Ovary (tissue), 9 donors: ENCODE results near the gene LTB4R2. TPM values are rescaled to one million over a fixed set of nuclear protein-coding genes. Genes with fewer than 3 reads are reported as not detected.

Experiments used
- DNase-seq, 5 donors: peaks; one replicate each; pipeline ENCODE4 v3.0.0-alpha.2; 2019 to 2020
- H3K27ac ChIP-seq, 2 donors: fragments of 200-600 bp; one replicate each; pipeline versions ENCODE4 v1.5.1 to v1.8.0; 2019 to 2022
- H3K27me3 ChIP-seq: fragments of 200-600 bp; one replicate; pipeline ENCODE4 v1.8.0; 2022
- H3K36me3 ChIP-seq: fragments of 200-600 bp; sonication (generic); one replicate; pipeline ENCODE4 v1.5.1; 2019
- H3K4me1 ChIP-seq: one replicate; pipeline ENCODE4 v1.8.1; 2013; ENCODE audit warnings: mild to moderate bottlenecking, moderate library complexity; ENCODE audit not compliant: insufficient read depth
- H3K4me3 ChIP-seq: fragments of 200-600 bp; sonication (generic); one replicate; pipeline ENCODE4 v1.5.1; 2017
- H3K9me3 ChIP-seq, 2 donors: fragments of 200-600 bp in 1 of 2; sonication (generic) in 1 of 2; one replicate each; pipeline versions ENCODE4 v1.5.1 to v1.8.1; 2013 to 2019; ENCODE audit warnings: mild to moderate bottlenecking in 1 of 2, moderate library complexity in 1 of 2
- EP300 ChIP-seq: sonication (generic); formaldehyde crosslinking; IDR thresholded peaks from one replicate; pipeline ENCODE4 v1.6.1; 2017; ENCODE audit warnings: antibody characterized with exemption
- POLR2A ChIP-seq: fragments of 450-650 bp; IDR thresholded peaks from one replicate; pipeline ENCODE4 v1.6.1; 2017; ENCODE audit warnings: antibody characterized with exemption, mild to moderate bottlenecking, moderate library complexity
- WGBS, 3 donors: extraction: QIAGEN DNeasy Blood & Tissue Kit in 1 of 3; methylation state at CpG; one replicate each; pipeline versions ENCODE4 v1.1.5 to v1.1.7; 2013 to 2017; 5-methylcytosine and 5-hydroxymethylcytosine counted together
- intact Hi-C, 4 donors: fragments of 100-400 bp; cut with DNase I; formaldehyde crosslinking; loops; one replicate each; pipeline versions ENCODE4 v1.11.0 to v1.15.1; 2022 to 2023
- polyA plus RNA-seq, 2 donors: library from polyadenylated mRNA; stranded (reverse); fragments of 200-250 nt in 1 of 2; fragments of 350-450 nt in 1 of 2; fragmentation: Illumina TruSeq in 1 of 2; extraction: RNeasy Lipid Tissue Mini Kit (QIAGEN cat#74804) in 1 of 2; gene quantifications; one replicate each; pipeline ENCODE4 v1.2.3, GENCODE V29; 2013 to 2014
- total RNA-seq, 7 donors: library from RNA; depleted of rRNA in 2 of 7; stranded (reverse); fragments of >200 nt in 2 of 7; fragmentation: NEBNext Ultra II Directional in 3 of 7; extraction: Animal tissue kit (Norgen Biotek cat#: 25700) in 3 of 7; gene quantifications; one replicate each; pipeline versions ENCODE4 v1.1.0 to v1.2.4, GENCODE V29; 2016 to 2023
- TF ChIP-seq, protein P1 (sequence below), 3 donors: fragments of 450-650 bp in 2 of 3; fragments of 200-600 bp in 1 of 3; IDR thresholded peaks; one replicate each; pipeline versions ENCODE4 v1.5.1 to v1.8.0; 2016 to 2022; ENCODE audit warnings: antibody characterized with exemption in 3 of 3, mild to moderate bottlenecking in 1 of 3
- donor health status: DM: no; HTN: no; CAD: no; lungs with moderate emphysema.
- donor health status: DM: no; HTN: no; CAD: no.
- donor health status: Bipolar disorder and iron deficiency.
- donor health status: DM: yes; HTN: yes; CAD: no.
- donor health status: DM: no; HTN: no; CAD: no.
- donor health status: DM: yes; HTN: yes; CAD: no.

Gene LTB4R2
- total and polyA plus RNA-seq, 9 donors: 0.85 to 10.1 (median 5.0) TPM

- no peaks in the 10 kb centered on the region for H3K36me3 ChIP-seq
Observed at GRCh38 chr14:24307156-24307574, 2.8 kb upstream of the LTB4R2 start.

DNA sequence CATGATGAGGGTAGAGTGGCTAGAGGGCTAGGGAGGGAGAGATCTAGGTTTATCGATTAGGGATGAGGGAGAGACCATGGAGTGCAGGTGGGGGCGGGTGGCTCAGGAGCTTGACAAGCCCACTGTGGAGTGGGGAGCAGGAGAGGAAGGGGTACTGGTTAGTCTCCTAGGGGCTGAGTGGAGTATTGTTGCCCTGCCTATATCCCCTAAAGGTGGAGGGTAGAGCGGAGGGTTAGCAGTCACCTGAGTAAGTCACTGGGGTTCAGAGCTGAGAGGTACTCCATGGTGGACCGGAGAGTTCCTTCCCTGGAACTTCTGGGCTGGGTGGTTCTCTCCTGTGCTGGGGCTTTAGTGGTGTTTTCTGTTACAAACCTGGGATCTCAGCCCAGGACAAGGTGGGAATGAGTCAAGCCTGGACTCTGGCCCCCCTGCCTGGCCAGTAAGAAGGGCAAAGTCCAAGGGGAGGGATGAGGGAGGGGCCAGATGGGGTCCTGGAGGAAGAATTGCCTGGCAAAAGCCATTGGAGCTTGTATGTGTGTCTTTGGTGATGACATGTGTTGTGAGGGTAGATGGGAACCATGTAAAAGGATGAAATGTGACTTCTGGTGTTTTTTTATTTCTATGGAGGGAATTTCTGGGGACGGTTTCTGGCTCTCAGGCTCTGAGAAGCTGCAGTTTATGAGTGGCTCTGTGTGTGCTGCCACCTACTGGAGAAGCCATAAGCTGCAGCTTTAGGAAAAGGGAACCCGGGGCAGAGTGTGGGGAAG lies 2.2 kb upstream of the LTB4R2 start, which contains the start of gene CIDEB:
TSS of gene CIDEB (minus strand) at position 403 of the 767 bp plus-strand sequence. CDS start at position 284, 119 bp downstream.
- intact Hi-C loops: loop anchor here in 1 of 4 donors (5.0 kb wide), 1 partner anchor 65 kb away; the partner anchor contains the start of gene TINF2
- peak; percentile 47 to 67 (median 62) for DNase-seq
- H3K27ac ChIP-seq: no peak within 1 kb of the TSS
- no peaks in the 10 kb centered on the region for H3K36me3 ChIP-seq
- H3K4me3 ChIP-seq: no peak within 1 kb of the TSS
- no peak for TF ChIP-seq POLR2A
- TF ChIP-seq, protein P1, sequence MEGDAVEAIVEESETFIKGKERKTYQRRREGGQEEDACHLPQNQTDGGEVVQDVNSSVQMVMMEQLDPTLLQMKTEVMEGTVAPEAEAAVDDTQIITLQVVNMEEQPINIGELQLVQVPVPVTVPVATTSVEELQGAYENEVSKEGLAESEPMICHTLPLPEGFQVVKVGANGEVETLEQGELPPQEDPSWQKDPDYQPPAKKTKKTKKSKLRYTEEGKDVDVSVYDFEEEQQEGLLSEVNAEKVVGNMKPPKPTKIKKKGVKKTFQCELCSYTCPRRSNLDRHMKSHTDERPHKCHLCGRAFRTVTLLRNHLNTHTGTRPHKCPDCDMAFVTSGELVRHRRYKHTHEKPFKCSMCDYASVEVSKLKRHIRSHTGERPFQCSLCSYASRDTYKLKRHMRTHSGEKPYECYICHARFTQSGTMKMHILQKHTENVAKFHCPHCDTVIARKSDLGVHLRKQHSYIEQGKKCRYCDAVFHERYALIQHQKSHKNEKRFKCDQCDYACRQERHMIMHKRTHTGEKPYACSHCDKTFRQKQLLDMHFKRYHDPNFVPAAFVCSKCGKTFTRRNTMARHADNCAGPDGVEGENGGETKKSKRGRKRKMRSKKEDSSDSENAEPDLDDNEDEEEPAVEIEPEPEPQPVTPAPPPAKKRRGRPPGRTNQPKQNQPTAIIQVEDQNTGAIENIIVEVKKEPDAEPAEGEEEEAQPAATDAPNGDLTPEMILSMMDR (IDR thresholded peaks at IDR 0.05): peak; percentile 62 to 78 (median 65)
- no peaks in the 10 kb centered on the region for H3K27me3 ChIP-seq
- peaks cover 12% of the 10 kb centered on the region for H3K4me1 ChIP-seq
- 50 to 59% (median 57%) methylated on average over 6 of the region's 6 CpGs for WGBS, 3 donors
- no peaks in the 10 kb centered on the region for H3K9me3 ChIP-seq

More at GRCh38 chr14:24307156-24307574, 2.8 kb upstream of the LTB4R2 start:
- TF ChIP-seq, protein P1 (IDR thresholded peaks at IDR 0.05): no peak
- TF ChIP-seq POLR2A: no peak
- no peak for TF ChIP-seq EP300
- Histone ChIP-seq H3K4me1 (peaks cover 11% of the 10 kb centered on the region), H3K9me3 (no peaks in the 10 kb centered on the region), H3K4me3 (no peak overlapping the region), H3K27ac (no peak overlapping the region), H3K27me3 (no peaks in the 10 kb centered on the region)
- no peak for DNase-seq
- intact Hi-C loops: loop anchor here in 1 of 4 donors (5.0 kb wide), 1 partner anchor 65 kb away; the partner anchor contains the start of gene TINF2
- 75 to 79% (median 78%) methylated on average over 11 of the region's 11 CpGs for WGBS, 3 donors

DNA sequence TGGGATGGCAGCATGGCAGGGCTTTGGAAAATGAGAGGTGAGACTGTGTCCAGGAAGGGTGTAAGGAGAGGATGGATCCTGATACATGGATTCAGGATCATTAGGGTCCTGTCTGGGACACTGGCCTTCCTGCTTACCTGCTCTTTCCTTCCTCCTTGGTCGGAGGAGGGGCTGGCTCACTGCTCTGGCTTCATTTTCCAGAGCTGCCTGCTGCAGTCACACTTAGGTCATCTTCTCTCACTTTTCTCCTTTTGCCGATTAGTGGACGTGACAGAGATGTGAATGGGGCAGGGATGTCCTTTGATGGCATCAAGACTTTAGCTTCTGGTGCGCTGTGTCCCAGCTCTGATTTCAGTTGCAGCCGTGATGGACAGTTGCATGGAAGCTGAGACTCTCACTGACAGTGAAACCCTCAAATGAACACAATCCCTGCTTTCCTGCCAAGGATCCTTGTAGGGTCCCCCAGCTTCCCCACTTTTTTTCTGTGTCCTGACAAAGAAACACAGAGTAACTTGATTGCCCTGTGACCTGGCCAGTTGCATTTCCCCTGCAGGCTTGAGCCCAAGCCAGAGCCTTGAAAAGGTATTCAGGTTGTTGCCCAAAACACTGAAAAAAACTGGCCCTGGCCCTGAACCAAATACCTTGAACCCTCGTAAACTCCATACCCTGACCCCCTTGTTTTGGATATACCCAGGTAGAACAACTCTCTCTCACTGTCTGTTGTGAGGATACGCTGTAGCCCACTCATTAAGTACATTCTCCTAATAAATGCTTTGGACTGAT lies 1.4 kb upstream of the LTB4R2 start:
- DNase-seq: no peak
- TF ChIP-seq, protein P1 (IDR thresholded peaks at IDR 0.05): no peak
- no peak for TF ChIP-seq POLR2A
- no peak for TF ChIP-seq EP300
- 83 to 85% (median 83%) methylated on average over 7 of the region's 7 CpGs for WGBS, 3 donors
- Histone ChIP-seq H3K27me3 (no peaks in the 10 kb centered on the region), H3K27ac (no peak overlapping the region), H3K4me1 (peaks cover 12% of the 10 kb centered on the region), H3K36me3 (no peaks in the 10 kb centered on the region), H3K9me3 (no peaks in the 10 kb centered on the region), H3K4me3 (no peak overlapping the region)
- intact Hi-C loops: loop anchor here in 1 of 4 donors (5.0 kb wide), 1 partner anchor 66 kb away; the partner anchor contains the start of gene TINF2

DNA sequence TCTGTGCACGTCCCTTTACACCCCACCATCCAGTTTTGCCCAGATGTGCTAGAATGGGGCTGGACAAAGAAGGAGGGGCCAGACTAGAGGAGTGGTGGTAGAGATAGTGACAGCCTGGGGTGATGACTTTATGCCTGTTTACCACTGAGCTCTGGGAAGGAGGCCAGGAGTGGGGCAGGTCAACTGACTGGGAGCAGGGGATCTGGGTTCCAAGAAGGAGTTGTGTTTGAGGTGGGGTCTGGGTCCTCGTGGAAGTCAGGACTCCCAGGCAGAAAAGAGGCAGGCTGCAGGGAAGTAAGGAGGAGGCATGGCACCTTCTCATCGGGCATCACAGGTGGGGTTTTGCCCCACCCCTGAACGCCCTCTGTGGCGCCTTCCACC lies 315 bp downstream of the LTB4R2 start:
- peak overlapping the region in 1 of 2 donors; percentile 85 for H3K27ac ChIP-seq
- H3K4me3 ChIP-seq: peak overlapping the region; percentile 40
- TF ChIP-seq POLR2A (no peak), EP300 (no peak)
- TF ChIP-seq, protein P1 (IDR thresholded peaks at IDR 0.05): no peak
- WGBS, 3 donors: 19 to 28% (median 20%) methylated on average over 5 of the region's 5 CpGs
- DNase-seq: peak in 2 of 5 donors; percentile 55 to 68
- peaks cover 12% of the 10 kb centered on the region for H3K4me1 ChIP-seq
- no peaks in the 10 kb centered on the region for H3K27me3 ChIP-seq
- no peaks in the 10 kb centered on the region for H3K9me3 ChIP-seq
- no peaks in the 10 kb centered on the region for H3K36me3 ChIP-seq
- intact Hi-C loops: loop anchor here in 1 of 4 donors (5.0 kb wide), 1 partner anchor 68 kb away; the partner anchor contains the start of gene TINF2
